Stimulated activated naive B cell treated with anti-CD40 and anti-IgM and Interleukin-4, amounts not matched to agents 10 μg/mL and 1 μg/mL and 100 μg/mL, for 72 hours (primary cell): Measurements from ENCODE around the gene IL18RAP.

Experiments
- ATAC-seq, 2 donors: fragments of 150-1000 bp; cut with Tn5 transposase; replicated peaks; 2 replicates each; pipeline ENCODE4 v1.10.0; 2021; ENCODE audit warnings: moderate library complexity in 1 of 2
- DNase-seq: peaks from one replicate; pipeline ENCODE4 v3.0.0; 2021
- H3K27ac Mint-ChIP-seq: one replicate; pipeline ENCODE4 v1.8.0; 2022; ENCODE audit warnings: mild to moderate bottlenecking, mixed read lengths
- H3K27me3 Mint-ChIP-seq, 2 donors: one replicate each; pipeline ENCODE4 v1.8.0; 2022; ENCODE audit warnings: mixed read lengths in 2 of 2
- H3K36me3 Mint-ChIP-seq, 2 donors: one replicate each; pipeline ENCODE4 v1.8.0; 2022; ENCODE audit warnings: mixed read lengths in 2 of 2, mild to moderate bottlenecking in 1 of 2
- H3K4me1 Mint-ChIP-seq, 2 donors: one replicate each; pipeline ENCODE4 v1.8.0; 2022; ENCODE audit warnings: mixed read lengths in 2 of 2, mild to moderate bottlenecking in 1 of 2
- H3K4me3 Mint-ChIP-seq, 2 donors: one replicate each; pipeline ENCODE4 v1.8.0; 2022; ENCODE audit warnings: mild to moderate bottlenecking in 2 of 2, mixed read lengths in 2 of 2, moderate library complexity in 1 of 2
- H3K9me3 Mint-ChIP-seq, 2 donors: one replicate each; pipeline ENCODE4 v1.8.0; 2022; ENCODE audit warnings: mixed read lengths in 2 of 2, mild to moderate bottlenecking in 1 of 2

IL18RAP gene

DNA sequence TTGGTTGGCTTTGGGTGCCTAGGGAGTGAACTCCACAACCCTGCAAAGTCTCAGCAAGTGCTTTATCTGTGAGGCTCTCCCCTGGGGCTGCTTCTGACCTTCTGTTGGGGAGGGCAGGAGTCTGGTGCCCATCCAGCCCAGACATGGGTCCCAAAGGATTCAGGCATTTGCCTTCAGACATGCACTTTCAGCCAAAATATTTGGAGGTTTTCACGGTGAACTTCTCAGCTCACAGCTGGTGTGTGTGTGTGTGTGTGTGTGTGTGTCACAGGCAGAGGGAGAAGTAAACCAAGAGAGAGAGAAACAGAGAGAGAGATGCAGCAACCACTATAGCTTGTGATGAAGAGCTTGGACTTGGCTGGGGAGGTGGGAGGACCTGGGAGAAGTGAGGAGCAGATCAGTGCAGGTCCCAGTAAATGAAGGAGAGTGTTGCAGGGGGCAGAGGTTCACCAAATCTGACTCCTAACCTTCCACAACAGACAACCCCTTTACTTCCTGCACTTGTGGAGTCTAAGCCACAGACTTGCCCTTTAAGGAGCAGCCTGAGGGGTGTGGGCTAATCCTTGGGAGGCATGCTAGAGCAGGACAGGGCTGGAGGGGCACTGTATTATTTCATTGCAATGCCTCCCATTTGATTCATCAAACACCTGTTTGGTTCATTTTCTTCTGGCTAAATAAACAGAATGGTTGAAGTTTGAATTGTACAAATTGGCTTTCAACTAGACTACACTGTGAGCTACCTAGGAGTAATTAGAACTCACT is 64.2 kb downstream of the IL18RAP start:
- DNase-seq (no peak), ATAC-seq (no peak)
- H3K27me3 Mint-ChIP-seq: peaks cover 32 to 36% of the 10 kb centered on the region in 2 donors
- peaks cover 4 to 7% of the 10 kb centered on the region in 2 donors for H3K4me1 Mint-ChIP-seq
- peaks cover 0 to 2% of the 10 kb centered on the region in 2 donors for H3K9me3 Mint-ChIP-seq
- H3K4me3 Mint-ChIP-seq: no peak overlapping the region
- H3K36me3 Mint-ChIP-seq: no peaks in the 10 kb centered on the region
- no peak overlapping the region for H3K27ac Mint-ChIP-seq

- DNase-seq (no peak), ATAC-seq (no peak)
- Mint-ChIP-seq H3K9me3 (peaks cover 2 to 5% of the 10 kb centered on the region in 2 donors), H3K27ac (no peak overlapping the region), H3K36me3 (no peaks in the 10 kb centered on the region), H3K4me1 (peaks cover 4 to 7% of the 10 kb centered on the region in 2 donors), H3K4me3 (no peak overlapping the region), H3K27me3 (peaks cover 34 to 39% of the 10 kb centered on the region in 2 donors)
Measured at GRCh38 chr2:102487761-102488462, 65.0 kb downstream of the IL18RAP start.

- Mint-ChIP-seq H3K9me3 (peaks cover 10 to 12% of the 10 kb centered on the region in 2 donors), H3K4me3 (no peak overlapping the region), H3K27ac (no peak overlapping the region), H3K27me3 (peaks cover 32 to 47% of the 10 kb centered on the region in 2 donors), H3K36me3 (no peaks in the 10 kb centered on the region), H3K4me1 (peaks cover 4 to 7% of the 10 kb centered on the region in 2 donors)
- DNase-seq: no peak
- ATAC-seq: peak; percentile 84 to 85
Measured at GRCh38 chr2:102489646-102490045, 66.7 kb downstream of the IL18RAP start.

GRCh38 chr2:102492006-102492405 is 69.0 kb downstream of the IL18RAP start:
- Mint-ChIP-seq H3K9me3 (peaks cover 10 to 12% of the 10 kb centered on the region in 2 donors), H3K27ac (no peak overlapping the region), H3K4me3 (no peak overlapping the region), H3K4me1 (peaks cover 4 to 7% of the 10 kb centered on the region in 2 donors), H3K36me3 (no peaks in the 10 kb centered on the region), H3K27me3 (peaks cover 32 to 35% of the 10 kb centered on the region in 2 donors)
- ATAC-seq: no peak
- no peak for DNase-seq

GRCh38 chr2:102494570-102494969 is 71.6 kb downstream of the IL18RAP start:
- DNase-seq (no peak), ATAC-seq (no peak)
- H3K27ac Mint-ChIP-seq: no peak overlapping the region
- H3K9me3 Mint-ChIP-seq: peaks cover 10 to 13% of the 10 kb centered on the region in 2 donors
- H3K36me3 Mint-ChIP-seq: no peaks in the 10 kb centered on the region
- peaks cover 23 to 24% of the 10 kb centered on the region in 2 donors for H3K27me3 Mint-ChIP-seq
- peaks cover 2 to 5% of the 10 kb centered on the region in 2 donors for H3K4me1 Mint-ChIP-seq
- no peak overlapping the region for H3K4me3 Mint-ChIP-seq

GRCh38 chr2:102498414-102498813 is 75.5 kb downstream of the IL18RAP start:
- H3K4me3 Mint-ChIP-seq: no peak overlapping the region
- no peaks in the 10 kb centered on the region for H3K36me3 Mint-ChIP-seq
- H3K27ac Mint-ChIP-seq: no peak overlapping the region
- H3K4me1 Mint-ChIP-seq: no peaks in the 10 kb centered on the region
- ATAC-seq (no peak), DNase-seq (no peak)
- peaks cover 24 to 34% of the 10 kb centered on the region in 2 donors for H3K27me3 Mint-ChIP-seq
- peaks cover 4 to 5% of the 10 kb centered on the region in 2 donors for H3K9me3 Mint-ChIP-seq

- no peaks in the 10 kb centered on the region for H3K4me1 Mint-ChIP-seq
Measured at GRCh38 chr2:102499558-102499957, 76.6 kb downstream of the IL18RAP start.

More at GRCh38 chr2:102499558-102499957, 76.6 kb downstream of the IL18RAP start:
- H3K36me3 Mint-ChIP-seq: no peaks in the 10 kb centered on the region
- peaks cover 0 to 2% of the 10 kb centered on the region in 2 donors for H3K9me3 Mint-ChIP-seq
- H3K27me3 Mint-ChIP-seq: peaks cover 20 to 38% of the 10 kb centered on the region in 2 donors
- H3K4me3 Mint-ChIP-seq: no peak overlapping the region
- DNase-seq (no peak), ATAC-seq (no peak)
- H3K27ac Mint-ChIP-seq: no peak overlapping the region
